Spleen (tissue), 11 donors: Measurements from ENCODE around the gene LRRN4CL. TPM values are rescaled to one million over a fixed set of nuclear protein-coding genes. Genes with fewer than 3 reads are reported as not detected.

Source experiments
- DNase-seq: peaks from one replicate; pipeline ENCODE4 v3.0.0-alpha.2; 2020
- H3K27ac ChIP-seq, 8 donors: fragments of 200-600 bp; sonication (generic) in 7 of 8; 1 replicate in 4 of 8; 2 replicates in 4 of 8; pipeline versions ENCODE4 v1.5.0 to v1.8.0; 2016 to 2021; ENCODE audit warnings: inconsistent platforms in 4 of 8, mild to moderate bottlenecking in 4 of 8, moderate library complexity in 1 of 8
- H3K27me3 ChIP-seq, 7 donors: fragments of 200-600 bp; sonication (generic) in 6 of 7; replicated peaks in 1 of 7; 1 replicate in 4 of 7; 2 replicates in 3 of 7; pipeline versions ENCODE4 v1.5.0 to v1.8.0; 2016 to 2021; ENCODE audit warnings: inconsistent platforms in 3 of 7, mild to moderate bottlenecking in 1 of 7
- H3K36me3 ChIP-seq, 6 donors: fragments of 200-600 bp; sonication (generic) in 5 of 6; 1 replicate in 4 of 6; 2 replicates in 2 of 6; pipeline versions ENCODE4 v1.5.0 to v1.8.0; 2016 to 2021; ENCODE audit warnings: inconsistent platforms in 2 of 6
- H3K4me1 ChIP-seq, 6 donors: fragments of 200-600 bp; sonication (generic) in 5 of 6; 1 replicate in 3 of 6; 2 replicates in 3 of 6; pipeline versions ENCODE4 v1.5.0 to v1.8.0; 2016 to 2021; ENCODE audit warnings: inconsistent platforms in 3 of 6
- H3K4me3 ChIP-seq, 8 donors: fragments of 200-600 bp; sonication (generic) in 7 of 8; 1 replicate in 4 of 8; 2 replicates in 4 of 8; pipeline versions ENCODE4 v1.5.0 to v1.8.0; 2016 to 2021; ENCODE audit warnings: inconsistent platforms in 4 of 8, mild to moderate bottlenecking in 4 of 8, moderate library complexity in 2 of 8
- H3K9me3 ChIP-seq, 8 donors: fragments of 200-600 bp; sonication (generic) in 7 of 8; 1 replicate in 4 of 8; 2 replicates in 4 of 8; pipeline versions ENCODE4 v1.5.0 to v1.8.0; 2016 to 2021; ENCODE audit warnings: inconsistent platforms in 4 of 8
- CTCF ChIP-seq, 11 experiments: fragments of 200-600 bp in 7 of 11; fragments of 450-650 bp in 4 of 11; sonication (generic) in 4 of 11; IDR thresholded peaks in 8 of 11; conservative IDR thresholded peaks in 3 of 11; 1 replicate in 7 of 11; 2 replicates in 4 of 11; pipeline versions ENCODE4 v1.4.0 to v1.8.0; 2016 to 2021; ENCODE audit warnings: antibody characterized with exemption in 11 of 11, inconsistent platforms in 4 of 11, mild to moderate bottlenecking in 1 of 11
- POLR2A ChIP-seq, 3 donors: fragments of 450-650 bp; IDR thresholded peaks; one replicate each; pipeline ENCODE4 v1.5.1; 2017; ENCODE audit warnings: antibody characterized with exemption in 3 of 3, mild to moderate bottlenecking in 1 of 3
- POLR2AphosphoS5 ChIP-seq, 3 donors: sonication (generic); formaldehyde crosslinking; IDR thresholded peaks; one replicate each; pipeline ENCODE4 v1.5.1; 2017; ENCODE audit warnings: antibody characterized with exemption in 3 of 3
- WGBS, 5 donors: extraction: QIAGEN DNeasy Blood & Tissue Kit in 3 of 5; methylation state at CpG; one replicate each; pipeline versions ENCODE4 v1.1.5 to v1.1.7; 2013 to 2018; 5-methylcytosine and 5-hydroxymethylcytosine counted together
- intact Hi-C: fragments of 100-400 bp; cut with DNase I; formaldehyde crosslinking; loops from one replicate; pipeline ENCODE4 v1.15.0; 2023; ENCODE audit warnings: low total_unique reads
- polyA plus RNA-seq, 3 donors: library from polyadenylated mRNA; stranded (reverse); fragments of 200-250 nt; gene quantifications; one replicate each; pipeline ENCODE4 v1.2.1, GENCODE V29; 2013
- total RNA-seq, 7 donors: library from RNA; depleted of rRNA in 3 of 7; stranded (reverse); fragments of >200 nt in 3 of 7; fragmentation: NEBNext Ultra II Directional in 4 of 7; extraction: Animal tissue kit (Norgen Biotek cat#: 25700) in 4 of 7; gene quantifications; one replicate each; pipeline versions ENCODE4 v1.1.0 to v1.2.1, GENCODE V29; 2016 to 2021
- donor health status: healthy with polysubstance abuse.
- donor health status: DM: no; HTN: no; CAD: no; lungs with moderate emphysema.
- donor health status: DM: no; HTN: no; CAD: no.
- donor health status: Bipolar disorder and iron deficiency.
- donor health status: healthy.
- donor health status: DM: no; HTN: no; CAD: no.
- donor health status: DM: yes; HTN: yes; CAD: no.

LRRN4CL gene
- total and polyA plus RNA-seq, 10 donors, result 0.04 to 0.48 (median 0.17) TPM; not detected in 7

GRCh38 chr11:62648185-62648966 lies 41.0 kb downstream of the LRRN4CL start:
- H3K9me3 ChIP-seq, result no peaks in the 10 kb centered on the region
- H3K4me3 ChIP-seq, result no peak overlapping the region
- 87 to 99% (median 96%) methylated on average over 6 to 24 of the region's 24 CpGs for WGBS, 5 donors
- intact Hi-C loops, result no loop called here
- H3K27me3 ChIP-seq, result no peaks in the 10 kb centered on the region
- peaks cover 0 to 46% (median 34%) of the 10 kb centered on the region in 6 donors for H3K36me3 ChIP-seq
- H3K27ac ChIP-seq, result no peak overlapping the region
- DNase-seq, result peak; percentile 76
- TF ChIP-seq CTCF (IDR thresholded peaks at IDR 0.05 in 8 of 11, conservative IDR thresholded peaks at IDR 0.05 in 3 of 11), result no peak
- H3K4me1 ChIP-seq, result peaks cover 32 to 81% (median 58%) of the 10 kb centered on the region in 6 donors

GRCh38 chr11:62647609-62648005 lies 41.7 kb downstream of the LRRN4CL start:
- H3K27me3 ChIP-seq, result no peaks in the 10 kb centered on the region
- DNase-seq, result no peak
- no peak for TF ChIP-seq CTCF (IDR thresholded peaks at IDR 0.05 in 8 of 11, conservative IDR thresholded peaks at IDR 0.05 in 3 of 11)
- intact Hi-C loops, result no loop called here
- H3K4me3 ChIP-seq, result no peak overlapping the region
- H3K36me3 ChIP-seq, result peaks cover 0 to 54% (median 41%) of the 10 kb centered on the region in 6 donors
- peak overlapping the region in 1 of 8 donors; percentile 94 for H3K27ac ChIP-seq
- no peaks in the 10 kb centered on the region for H3K9me3 ChIP-seq
- 76 to 89% (median 88%) methylated on average over 5 to 6 of the region's 6 CpGs for WGBS, 5 donors
- peaks cover 32 to 86% (median 55%) of the 10 kb centered on the region in 6 donors for H3K4me1 ChIP-seq

- Histone ChIP-seq H3K27ac (peak overlapping the region in 5 of 8 donors; percentile 93 to 98 (median 94)), H3K27me3 (no peaks in the 10 kb centered on the region), H3K36me3 (peaks cover 0 to 60% (median 43%) of the 10 kb centered on the region in 6 donors), H3K9me3 (no peaks in the 10 kb centered on the region), H3K4me3 (peak overlapping the region in 5 of 8 donors; percentile 84 to 99 (median 94)), H3K4me1 (peaks cover 28 to 84% (median 49%) of the 10 kb centered on the region in 6 donors)
- 70 to 76% (median 71%) methylated on average over 30 to 32 of the region's 32 CpGs for WGBS, 5 donors
- DNase-seq, result peak; percentile 88
- intact Hi-C loops, result no loop called here
- TF ChIP-seq POLR2AphosphoS5 (IDR thresholded peaks at IDR 0.05) (peak in 2 of 3 donors; percentile 19 to 38), POLR2A (IDR thresholded peaks at IDR 0.05) (no peak)
Observed at GRCh38 chr11:62646825-62647608, 42.3 kb downstream of the LRRN4CL start.

- WGBS, 5 donors, result 0 to 1% (median 1%) methylated on average over 52 to 73 of the region's 73 CpGs
- intact Hi-C loops, result no loop called here
- Histone ChIP-seq H3K9me3 (no peaks in the 10 kb centered on the region), H3K27ac (peak within 1 kb of the TSS; percentile 89 to 98 (median 94)), H3K4me3 (peak within 1 kb of the TSS; percentile 84 to 99 (median 96)), H3K27me3 (no peaks in the 10 kb centered on the region), H3K36me3 (peaks cover 0 to 64% (median 43%) of the 10 kb centered on the region in 6 donors), H3K4me1 (peaks cover 20 to 84% (median 41%) of the 10 kb centered on the region in 6 donors)
- DNase-seq, result peak; percentile 99
- TF ChIP-seq CTCF (IDR thresholded peaks at IDR 0.05 in 8 of 11, conservative IDR thresholded peaks at IDR 0.05 in 3 of 11) (peak in 2 of 11 experiments; percentile 9 to 27), POLR2AphosphoS5 (IDR thresholded peaks at IDR 0.05) (peak; percentile 94 to 97 (median 97)), POLR2A (IDR thresholded peaks at IDR 0.05) (peak in 2 of 3 donors; percentile 43 to 70)
Observed at GRCh38 chr11:62645946-62646824, 43.1 kb downstream of the LRRN4CL start, which contains the start of gene GANAB. TSS of gene GANAB (minus strand) at chr11:62646613. CDS start at chr11:62646599, 14 bp downstream.
